Right lobe of liver (tissue), 6 donors: Measurements from ENCODE around the gene LMBR1. TPM values are rescaled to one million over a fixed set of nuclear protein-coding genes. Genes with fewer than 3 reads are reported as not detected.

ENCODE experiments used
- ATAC-seq, 4 donors: fragments of 200-7000 bp; cut with Tn5 transposase; one replicate each; pipeline ENCODE4 v1.9.1; 2020; ENCODE audit warnings: mild to moderate bottlenecking in 4 of 4, moderate library complexity in 4 of 4
- DNase-seq, 3 donors: peaks; one replicate each; pipeline ENCODE4 v3.0.0-alpha.2; 2020
- H3K27ac ChIP-seq, 3 donors: fragments of 200-600 bp; one replicate each; pipeline ENCODE4 v1.8.0; 2022
- H3K27me3 ChIP-seq, 2 donors: fragments of 200-600 bp; one replicate each; pipeline ENCODE4 v1.8.0; 2022
- H3K36me3 ChIP-seq, 4 donors: fragments of 200-600 bp; sonication (generic) in 1 of 4; one replicate each; pipeline versions ENCODE4 v1.5.1 to v1.8.0; 2017 to 2022; ENCODE audit warnings: control low read depth in 1 of 4
- H3K4me1 ChIP-seq, 4 donors: fragments of 200-600 bp; sonication (generic) in 1 of 4; one replicate each; pipeline versions ENCODE4 v1.5.1 to v1.8.0; 2017 to 2022; ENCODE audit warnings: control low read depth in 1 of 4
- H3K4me3 ChIP-seq, 3 donors: fragments of 200-600 bp; one replicate each; pipeline ENCODE4 v1.8.0; 2022
- H3K9me3 ChIP-seq, 4 donors: fragments of 200-600 bp; sonication (generic) in 1 of 4; one replicate each; pipeline versions ENCODE4 v1.5.1 to v1.8.0; 2017 to 2022; ENCODE audit warnings: control low read depth in 1 of 4
- CTCF ChIP-seq, 4 donors: fragments of 200-600 bp in 3 of 4; fragments of 450-650 bp in 1 of 4; IDR thresholded peaks; one replicate each; pipeline versions ENCODE4 v1.5.1 to v1.8.0; 2016 to 2022; ENCODE audit warnings: antibody characterized with exemption in 4 of 4, mild to moderate bottlenecking in 2 of 4
- POLR2A ChIP-seq: fragments of 450-650 bp; IDR thresholded peaks from one replicate; pipeline ENCODE4 v1.6.1; 2017; ENCODE audit warnings: antibody characterized with exemption, mild to moderate bottlenecking
- WGBS: methylation state at CpG from one replicate; pipeline ENCODE4 v1.1.6; 2018; ENCODE audit warnings: low coverage, low lambda C conversion rate; ENCODE audit not compliant: insufficient coverage; ENCODE audit errors: missing lambda C conversion rate; 5-methylcytosine and 5-hydroxymethylcytosine counted together
- intact Hi-C, 2 donors: fragments of 100-400 bp; cut with DNase I; formaldehyde crosslinking; loops; one replicate each; pipeline versions ENCODE4 v1.11.2 to v1.14.1; 2022
- total RNA-seq, 6 experiments: library from RNA; depleted of rRNA in 2 of 6; stranded (reverse); fragments of >200 nt in 2 of 6; fragmentation: NEBNext Ultra II Directional in 3 of 6; extraction: Animal tissue kit (Norgen Biotek cat#: 25700) in 3 of 6; gene quantifications; one replicate each; pipeline versions ENCODE4 v1.1.0 to v1.2.4, GENCODE V29; 2016 to 2023
- donor health status: DM: no; HTN: yes; CAD: no.
- donor health status: DM: no; HTN: no; CAD: no.
- donor health status: DM: no; HTN: no; CAD: no.
- donor health status: DM: no; HTN: yes; CAD: no.
- donor health status: DM: no; HTN: yes; CAD: no.

The LMBR1 gene
- total RNA-seq, 6 experiments from 2014 or later: 25.1 to 34.5 (median 31.7) TPM

DNA sequence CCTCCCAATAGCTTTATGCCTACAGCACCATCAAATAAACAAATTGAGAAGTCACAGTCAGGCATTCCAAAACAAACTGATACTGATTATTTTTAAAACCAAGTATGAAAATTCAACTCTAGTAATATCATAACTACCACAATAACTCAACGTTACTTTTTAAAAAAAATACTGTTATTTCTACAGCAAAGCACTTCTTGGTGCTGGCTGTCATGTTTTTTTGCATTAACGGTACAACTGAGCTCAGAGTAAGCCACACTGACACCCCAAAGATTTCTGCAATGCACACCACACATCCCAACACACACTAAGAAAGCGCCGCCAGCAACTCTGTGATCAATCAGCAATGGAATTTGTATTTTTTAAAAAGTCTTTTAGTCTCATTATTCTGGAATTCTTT is 138.8 kb downstream of the LMBR1 start:
- no peaks in the 10 kb centered on the region for H3K36me3 ChIP-seq
- no peak overlapping the region for H3K27ac ChIP-seq
- H3K4me3 ChIP-seq: no peak overlapping the region
- no peak for ATAC-seq
- TF ChIP-seq CTCF (IDR thresholded peaks at IDR 0.05) (no peak), POLR2A (no peak)
- H3K4me1 ChIP-seq: no peaks in the 10 kb centered on the region
- 90% methylated on average over 4 of the region's 4 CpGs for WGBS
- no peak for DNase-seq
- intact Hi-C loops: no loop called here
- H3K9me3 ChIP-seq: no peaks in the 10 kb centered on the region
- H3K27me3 ChIP-seq: no peaks in the 10 kb centered on the region

DNA sequence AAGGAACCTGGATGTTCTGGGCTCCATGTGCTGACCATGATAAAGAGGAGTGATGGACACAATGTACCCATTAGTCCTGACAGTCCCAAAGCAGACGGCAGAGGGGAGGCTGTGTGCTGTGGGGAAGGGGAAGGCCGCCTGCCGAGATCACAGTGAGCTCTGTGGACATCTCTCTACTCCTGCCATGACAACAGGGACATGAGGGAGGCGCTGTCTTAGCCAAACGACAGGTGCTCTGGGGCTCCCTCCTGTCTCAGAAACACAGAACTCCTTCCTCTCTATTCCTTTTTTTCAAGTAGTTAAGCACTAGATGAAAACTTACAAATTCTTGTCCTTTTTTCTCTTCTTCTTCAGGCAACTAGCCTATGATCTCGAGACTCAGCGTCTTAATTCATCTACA is 139.4 kb downstream of the LMBR1 start:
- ATAC-seq (no peak), DNase-seq (no peak)
- no peaks in the 10 kb centered on the region for H3K9me3 ChIP-seq
- no peak overlapping the region for H3K4me3 ChIP-seq
- no peaks in the 10 kb centered on the region for H3K4me1 ChIP-seq
- TF ChIP-seq CTCF (IDR thresholded peaks at IDR 0.05) (no peak), POLR2A (no peak)
- H3K27me3 ChIP-seq: no peaks in the 10 kb centered on the region
- 95% methylated on average over 4 of the region's 7 CpGs for WGBS
- H3K36me3 ChIP-seq: no peaks in the 10 kb centered on the region
- no peak overlapping the region for H3K27ac ChIP-seq
- intact Hi-C loops: no loop called here

DNA sequence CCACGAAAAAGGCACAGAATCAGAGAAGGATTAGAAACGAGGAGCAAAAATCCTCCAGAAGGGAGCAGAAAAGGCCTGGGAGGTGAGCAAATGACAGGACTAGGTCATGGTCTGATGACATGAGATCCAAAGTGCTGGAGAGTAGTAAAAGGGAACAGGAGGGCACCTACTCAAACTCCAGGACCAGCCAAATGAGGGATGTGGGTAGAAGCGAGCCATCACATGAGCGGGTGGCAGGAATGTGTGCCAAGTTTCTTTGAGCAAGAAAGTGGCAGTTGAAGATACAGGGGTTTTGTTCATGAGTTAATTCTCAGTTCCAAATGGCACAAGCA is 139.8 kb downstream of the LMBR1 start:
- no peak overlapping the region for H3K4me3 ChIP-seq
- intact Hi-C loops: no loop called here
- DNase-seq (no peak), ATAC-seq (no peak)
- WGBS: 88% methylated on average over 4 of the region's 4 CpGs
- no peaks in the 10 kb centered on the region for H3K36me3 ChIP-seq
- H3K27ac ChIP-seq: no peak overlapping the region
- no peaks in the 10 kb centered on the region for H3K9me3 ChIP-seq
- TF ChIP-seq POLR2A: no peak
- no peak for TF ChIP-seq CTCF (IDR thresholded peaks at IDR 0.05)
- H3K27me3 ChIP-seq: no peaks in the 10 kb centered on the region
- H3K4me1 ChIP-seq: no peaks in the 10 kb centered on the region

GRCh38 chr7:156752367-156753228 is 140.4 kb downstream of the LMBR1 start:
- WGBS: 82% methylated on average over 7 of the region's 7 CpGs
- no peak for ATAC-seq
- no peak overlapping the region for H3K4me3 ChIP-seq
- intact Hi-C loops: no loop called here
- no peaks in the 10 kb centered on the region for H3K27me3 ChIP-seq
- H3K36me3 ChIP-seq: no peaks in the 10 kb centered on the region
- no peak for TF ChIP-seq CTCF (IDR thresholded peaks at IDR 0.05)
- TF ChIP-seq POLR2A: no peak
- H3K4me1 ChIP-seq: no peaks in the 10 kb centered on the region
- H3K9me3 ChIP-seq: no peaks in the 10 kb centered on the region
- DNase-seq: no peak
- H3K27ac ChIP-seq: no peak overlapping the region
